OCI-LY1 (cell line): ENCODE results near the gene CYP17A1.

ENCODE experiments used
- H2AFZ ChIP-seq: fragments of 200-600 bp; sonication (generic), shearing (Covaris generic); 2 replicates; pipeline ENCODE4 v1.6.0; 2014; ENCODE audit warnings: antibody characterized with exemption, mild to moderate bottlenecking, low read length
- H3F3A ChIP-seq: fragments of 200-600 bp; sonication (generic), shearing (Covaris generic); 2 replicates; pipeline ENCODE4 v1.6.0; 2014; ENCODE audit warnings: mild to moderate bottlenecking, antibody characterized with exemption, low read length, moderate library complexity; ENCODE audit not compliant: insufficient read depth
- H3K27ac ChIP-seq: fragments of 200-600 bp; sonication (generic); 2 replicates; pipeline ENCODE4 v1.5.1; 2014; ENCODE audit warnings: low read length, mixed run types, mild to moderate bottlenecking, low read depth; ENCODE audit not compliant: poor library complexity, severe bottlenecking
- H3K27me3 ChIP-seq: fragments of 200-600 bp; sonication (generic); 2 replicates; pipeline ENCODE4 v1.6.0; 2014; ENCODE audit warnings: antibody characterized with exemption, mild to moderate bottlenecking, low read length, moderate library complexity; ENCODE audit not compliant: insufficient read depth
- H3K36me3 ChIP-seq: fragments of 200-600 bp; sonication (generic); 2 replicates; pipeline ENCODE4 v1.6.1; 2014; ENCODE audit warnings: mild to moderate bottlenecking, antibody characterized with exemption, low read length, moderate library complexity, mixed read lengths; ENCODE audit not compliant: insufficient read depth
- H3K4me1 ChIP-seq: fragments of 200-600 bp; sonication (generic); 2 replicates; pipeline ENCODE4 v1.5.1; 2014; ENCODE audit warnings: mild to moderate bottlenecking, low read length, moderate library complexity; ENCODE audit not compliant: insufficient read depth, severe bottlenecking
- H3K4me2 ChIP-seq: fragments of 200-600 bp; sonication (generic), shearing (Covaris generic); 2 replicates; pipeline ENCODE4 v1.6.1; 2014; ENCODE audit warnings: low read length
- H3K4me3 ChIP-seq: fragments of 200-600 bp; sonication (generic); 2 replicates; pipeline ENCODE4 v1.5.1; 2014; ENCODE audit warnings: low read length, low read depth, mild to moderate bottlenecking, mixed read lengths; ENCODE audit not compliant: poor library complexity, severe bottlenecking
- H3K79me2 ChIP-seq: fragments of 200-600 bp; shearing (Covaris generic); 2 replicates; pipeline ENCODE4 v1.6.1; 2016; ENCODE audit warnings: mixed run types, low read length, mixed read lengths; ENCODE audit not compliant: insufficient read depth
- H3K9ac ChIP-seq: fragments of 200-600 bp; sonication (generic), shearing (Covaris generic); 2 replicates; pipeline ENCODE4 v1.6.1; 2014; ENCODE audit warnings: mild to moderate bottlenecking, low read length, mixed read lengths
- H3K9me2 ChIP-seq: fragments of 200-600 bp; sonication (generic), shearing (Covaris generic); 2 replicates; pipeline ENCODE4 v1.6.1; 2014; ENCODE audit warnings: low read depth, mild to moderate bottlenecking, low read length, mixed read lengths
- H3K9me3 ChIP-seq: fragments of 200-600 bp; shearing (Covaris generic); 2 replicates; pipeline ENCODE4 v1.6.1; 2014; ENCODE audit warnings: low read length, mixed read lengths
- H4K20me1 ChIP-seq: fragments of 200-600 bp; sonication (generic), shearing (Covaris generic); 2 replicates; pipeline ENCODE4 v1.6.0; 2016; ENCODE audit warnings: mild to moderate bottlenecking, low read length; ENCODE audit not compliant: insufficient read depth
- CTCF ChIP-seq: fragments of 200-600 bp; sonication (generic), shearing (Covaris generic); IDR thresholded peaks from 2 replicates; pipeline ENCODE4 v1.5.1; 2017; ENCODE audit warnings: mild to moderate bottlenecking, antibody characterized with exemption, low read length, moderate library complexity, mixed read lengths
- EZH2 ChIP-seq: fragments of 200-600 bp; sonication (generic), shearing (Covaris generic); IDR thresholded peaks from 2 replicates; pipeline ENCODE4 v1.8.0; 2017; ENCODE audit warnings: borderline replicate concordance, mixed run types, mild to moderate bottlenecking, antibody characterized with exemption, low read length, moderate library complexity, mixed read lengths

CYP17A1 gene, protein sequence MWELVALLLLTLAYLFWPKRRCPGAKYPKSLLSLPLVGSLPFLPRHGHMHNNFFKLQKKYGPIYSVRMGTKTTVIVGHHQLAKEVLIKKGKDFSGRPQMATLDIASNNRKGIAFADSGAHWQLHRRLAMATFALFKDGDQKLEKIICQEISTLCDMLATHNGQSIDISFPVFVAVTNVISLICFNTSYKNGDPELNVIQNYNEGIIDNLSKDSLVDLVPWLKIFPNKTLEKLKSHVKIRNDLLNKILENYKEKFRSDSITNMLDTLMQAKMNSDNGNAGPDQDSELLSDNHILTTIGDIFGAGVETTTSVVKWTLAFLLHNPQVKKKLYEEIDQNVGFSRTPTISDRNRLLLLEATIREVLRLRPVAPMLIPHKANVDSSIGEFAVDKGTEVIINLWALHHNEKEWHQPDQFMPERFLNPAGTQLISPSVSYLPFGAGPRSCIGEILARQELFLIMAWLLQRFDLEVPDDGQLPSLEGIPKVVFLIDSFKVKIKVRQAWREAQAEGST

GRCh38 chr10:102837230-102837721 is at the start of gene CYP17A1:
Gene CYP17A1 (minus strand): TSS chr10:102837413. CDS start chr10:102837361, 52 bp downstream.
- Histone ChIP-seq H3K9me2 (no peaks in the 10 kb centered on the region), H3K36me3 (no peaks in the 10 kb centered on the region), H4K20me1 (no peaks in the 10 kb centered on the region), H3K9ac (no peak within 1 kb of the TSS), H3K4me1 (no peaks in the 10 kb centered on the region), H3K9me3 (no peaks in the 10 kb centered on the region), H3F3A (no peaks in the 10 kb centered on the region), H3K27me3 (no peaks in the 10 kb centered on the region), H3K4me3 (no peak within 1 kb of the TSS), H3K79me2 (no peaks in the 10 kb centered on the region), H3K27ac (no peak within 1 kb of the TSS), H2AFZ (no peak within 1 kb of the TSS), H3K4me2 (no peak within 1 kb of the TSS)
- TF ChIP-seq CTCF, result no peak
- TF ChIP-seq EZH2, result no peak

DNA sequence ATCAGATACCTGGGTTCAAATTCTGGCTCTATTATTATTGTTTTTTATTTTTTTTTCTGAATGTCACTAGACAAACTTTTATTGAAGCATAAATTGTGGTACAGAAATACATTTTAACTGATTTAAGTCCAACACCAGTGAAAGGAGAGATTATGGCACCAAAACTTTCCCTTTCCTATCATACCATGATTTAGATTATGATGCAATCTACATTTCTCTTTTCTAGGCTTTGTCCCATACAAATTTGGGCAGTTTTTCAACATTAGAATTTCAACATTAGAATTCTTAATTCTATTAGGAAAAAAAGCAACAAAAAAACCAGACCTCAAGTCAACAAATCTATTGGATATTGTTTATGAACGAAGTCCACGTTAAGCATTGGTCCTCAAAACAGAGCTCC is 43.0 kb upstream of the CYP17A1 start:
- Histone ChIP-seq H3K4me1 (no peaks in the 10 kb centered on the region), H2AFZ (no peak overlapping the region), H3K27me3 (no peaks in the 10 kb centered on the region), H3K36me3 (no peaks in the 10 kb centered on the region), H3K9me2 (no peaks in the 10 kb centered on the region), H3K4me2 (no peak overlapping the region), H3K27ac (no peak overlapping the region), H3K4me3 (no peak overlapping the region), H3F3A (no peaks in the 10 kb centered on the region), H3K9ac (no peak overlapping the region), H3K79me2 (no peaks in the 10 kb centered on the region), H3K9me3 (no peaks in the 10 kb centered on the region), H4K20me1 (no peaks in the 10 kb centered on the region)
- TF ChIP-seq EZH2 (no peak), CTCF (no peak)

- H3K79me2 ChIP-seq, result no peaks in the 10 kb centered on the region
- H3K36me3 ChIP-seq, result no peaks in the 10 kb centered on the region
- TF ChIP-seq EZH2 (no peak), CTCF (no peak)
- H3K27me3 ChIP-seq, result no peaks in the 10 kb centered on the region
- H3K4me1 ChIP-seq, result no peaks in the 10 kb centered on the region
- H3F3A ChIP-seq, result no peaks in the 10 kb centered on the region
- no peaks in the 10 kb centered on the region for H3K9me2 ChIP-seq
- no peak overlapping the region for H2AFZ ChIP-seq
- no peak overlapping the region for H3K4me3 ChIP-seq
- H3K27ac ChIP-seq, result no peak overlapping the region
- no peak overlapping the region for H3K4me2 ChIP-seq
- H3K9me3 ChIP-seq, result no peaks in the 10 kb centered on the region
- H4K20me1 ChIP-seq, result no peaks in the 10 kb centered on the region
- no peak overlapping the region for H3K9ac ChIP-seq
These were observed 41.4 kb upstream of the CYP17A1 start for GRCh38 chr10:102878629-102879028.
